Stimulated activated CD4-positive, alpha-beta T cell treated with anti-CD3 and anti-CD28 coated beads, Interleukin-15, amount 100 ng/mL, for 1 hour (primary cell): ENCODE measurements around the gene C4orf50.
A peak's percentile ranks its signal among the peaks of the same experiment; 100 is the strongest.
"Not testable (repeated sequence)": the region's sequence is repeated elsewhere in the genome, so short reads cannot be mapped to it uniquely, and the experiment has no call there.

Experiments used
- DNase-seq, 2 donors: peaks; one replicate each; pipeline ENCODE4 v3.0.0-alpha.2; 2020; ENCODE audit warnings: low read depth in 1 of 2, low spot score in 1 of 2

The C4orf50 gene

GRCh38 chr4:5869966-5870619, 148.1 kb downstream of the C4orf50 start:
- no peak for DNase-seq

DNA sequence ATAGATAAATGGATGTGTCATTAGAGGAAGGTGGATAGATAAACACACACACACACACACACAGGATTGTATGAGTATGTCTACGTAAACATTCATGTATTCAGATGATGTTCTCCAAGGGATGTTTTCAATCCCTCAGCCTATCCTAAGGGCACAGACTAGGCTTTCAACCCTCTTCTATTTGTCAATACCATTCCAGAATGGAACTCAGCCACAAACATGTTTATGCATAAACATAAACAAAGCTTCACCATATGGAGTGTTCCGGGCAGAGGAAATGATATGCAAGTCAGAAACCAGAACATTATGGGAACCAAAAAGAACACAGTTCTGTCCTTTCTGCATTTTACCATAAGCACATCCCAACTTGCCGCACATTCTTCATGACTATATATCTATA, 150.4 kb downstream of the C4orf50 start:
- no peak for DNase-seq

DNA sequence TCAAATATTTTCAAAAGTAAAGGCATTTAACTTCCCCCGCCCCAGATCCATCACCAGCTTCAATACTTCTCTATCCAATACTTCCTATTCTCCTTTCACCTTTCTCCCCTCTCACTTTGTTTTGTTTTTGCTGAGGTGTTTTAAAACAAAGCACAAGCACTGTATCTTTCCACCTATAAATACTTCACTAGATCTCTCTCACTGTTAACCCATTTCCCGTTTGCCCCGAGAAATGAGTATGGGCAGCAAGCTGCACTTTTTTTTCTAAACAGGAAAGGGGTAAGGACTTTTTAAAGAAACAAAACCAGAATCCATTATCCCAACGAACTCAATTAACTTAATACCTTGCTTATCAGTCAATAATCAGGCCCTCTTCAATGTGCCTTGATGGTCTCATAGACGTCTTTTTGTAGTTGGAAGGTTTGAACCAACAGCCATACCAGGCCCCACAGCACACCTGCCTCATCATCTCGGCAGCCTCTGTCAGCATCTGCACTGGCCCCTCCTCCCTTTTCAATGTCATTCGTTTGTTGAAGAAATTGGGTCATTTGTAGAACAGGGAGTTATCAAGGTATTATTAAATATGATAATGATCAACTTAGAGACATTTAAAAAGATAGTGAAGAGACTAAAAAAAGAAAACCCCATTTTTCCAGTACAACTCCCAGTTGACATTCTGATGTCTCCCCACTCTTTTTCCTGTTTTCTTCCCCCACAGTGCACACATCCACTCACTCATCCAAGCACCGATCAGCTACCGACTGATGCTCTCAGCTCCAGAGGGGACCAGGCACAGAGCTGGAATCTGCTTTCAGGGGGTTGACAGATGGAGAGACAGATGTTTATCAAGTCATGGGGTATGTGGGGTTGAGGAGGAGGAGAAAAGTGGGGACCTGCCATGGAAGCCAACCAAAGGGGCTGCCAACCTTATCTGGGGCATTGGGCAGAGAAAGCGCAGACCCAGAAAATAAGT, 151.1 kb downstream of the C4orf50 start:
- DNase-seq, result no peak

- DNase-seq, result no peak
Observed at GRCh38 chr4:5865896-5866599, 152.2 kb downstream of the C4orf50 start.

- peak in 1 of 2 donors; percentile 4 for DNase-seq
Observed at GRCh38 chr4:5863461-5864113, 154.6 kb downstream of the C4orf50 start.

GRCh38 chr4:5858020-5858769, 160.0 kb downstream of the C4orf50 start:
- no peak for DNase-seq

- DNase-seq, result no peak
Observed at GRCh38 chr4:5857199-5857598, 161.0 kb downstream of the C4orf50 start.

DNA sequence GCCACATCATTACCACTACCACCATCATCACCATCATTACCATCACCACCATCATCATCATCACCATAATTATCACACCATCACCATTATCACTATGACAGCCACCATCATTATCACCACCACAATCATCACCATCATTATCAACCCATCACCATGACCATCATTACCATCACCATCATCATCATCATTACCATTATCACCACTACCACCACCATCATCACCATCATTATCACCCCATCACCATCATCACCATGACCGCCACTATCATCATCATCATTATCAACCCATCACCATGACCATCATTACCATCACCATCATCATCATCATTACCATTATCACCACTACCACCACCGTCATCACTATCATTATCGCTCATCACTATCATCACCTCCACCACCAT, 161.9 kb downstream of the C4orf50 start:
- DNase-seq, result not testable (repeated sequence)

DNA sequence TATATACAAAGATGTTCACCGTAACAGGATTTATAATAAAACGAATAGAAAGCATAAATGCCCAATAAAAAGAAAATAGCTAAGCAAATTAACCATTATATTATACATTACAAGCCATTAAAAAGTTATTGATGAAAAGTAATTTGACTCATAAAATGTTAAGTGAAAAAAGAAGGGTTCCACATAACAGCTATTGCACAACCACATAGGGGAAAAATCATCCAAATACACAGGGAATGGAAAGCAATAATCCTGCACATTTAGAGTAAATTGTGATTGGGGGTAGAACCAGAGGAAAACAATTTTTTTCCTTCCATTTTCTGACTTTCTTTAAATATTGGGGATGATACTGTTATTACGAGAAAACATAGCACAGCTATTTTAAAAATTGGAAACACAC, 163.3 kb downstream of the C4orf50 start:
- DNase-seq, result no peak

- no peak for DNase-seq
Observed at GRCh38 chr4:5852523-5853202, 165.6 kb downstream of the C4orf50 start.

- no peak for DNase-seq
Observed at GRCh38 chr4:5851637-5852301, 166.5 kb downstream of the C4orf50 start.
